Left lung (tissue), 10 donors: ENCODE results near the gene CPEB4. TPM values are rescaled to one million over a fixed set of nuclear protein-coding genes. Genes with fewer than 3 reads are reported as not detected.

ENCODE experiments used
- ATAC-seq: fragments of 200-7000 bp; cut with Tn5 transposase; one replicate; pipeline ENCODE4 v1.9.1; 2020; ENCODE audit warnings: moderate library complexity
- DNase-seq, 4 donors: peaks; one replicate each; pipeline ENCODE4 v3.0.0-alpha.2; 2013 to 2020
- H3K27ac ChIP-seq, 2 donors: fragments of 200-600 bp; sonication (generic) in 1 of 2; one replicate each; pipeline versions ENCODE4 v1.5.0 to v1.8.0; 2020 to 2021
- H3K27me3 ChIP-seq, 2 donors: fragments of 200-600 bp; sonication (generic) in 1 of 2; one replicate each; pipeline versions ENCODE4 v1.5.0 to v1.8.0; 2020 to 2021
- H3K36me3 ChIP-seq, 2 donors: fragments of 200-600 bp; sonication (generic) in 1 of 2; one replicate each; pipeline versions ENCODE4 v1.5.0 to v1.8.0; 2020 to 2021
- H3K4me1 ChIP-seq, 2 donors: fragments of 200-600 bp; one replicate each; pipeline ENCODE4 v1.8.0; 2021
- H3K4me3 ChIP-seq, 2 donors: fragments of 200-600 bp; sonication (generic) in 1 of 2; one replicate each; pipeline versions ENCODE4 v1.5.0 to v1.8.0; 2020 to 2021; ENCODE audit warnings: mild to moderate bottlenecking in 1 of 2
- H3K9me3 ChIP-seq, 2 donors: fragments of 200-600 bp; sonication (generic) in 1 of 2; one replicate each; pipeline versions ENCODE4 v1.5.0 to v1.8.0; 2020 to 2021
- CTCF ChIP-seq, 2 donors: fragments of 200-600 bp; sonication (generic) in 1 of 2; IDR thresholded peaks; one replicate each; pipeline versions ENCODE4 v1.5.0 to v1.8.0; 2021; ENCODE audit warnings: antibody characterized with exemption in 2 of 2
- intact Hi-C, 2 donors: fragments of 100-400 bp; cut with DNase I; formaldehyde crosslinking; loops; one replicate each; pipeline versions ENCODE4 v1.11.2 to v1.14.2; 2022
- polyA plus RNA-seq, 6 donors: library from polyadenylated mRNA; unstranded; fragments of 120-200 nt; gene quantifications; one replicate each; pipeline ENCODE4 v1.2.1, GENCODE V29; 2013; ENCODE audit not compliant: insufficient read length in 6 of 6
- total RNA-seq, 2 donors: library from RNA; stranded (reverse); fragmentation: NEBNext Ultra II Directional; extraction: Animal tissue kit (Norgen Biotek cat#: 25700); gene quantifications; one replicate each; pipeline ENCODE4 v1.2.1, GENCODE V29; 2021
- donor health status: DM: no; HTN: yes; CAD: no.
- donor health status: DM: no; HTN: no; CAD: no.

CPEB4 gene
- total and polyA plus RNA-seq, 8 donors = 16.3 to 59.6 (median 18.0) TPM

- DNase-seq = no peak
- no peak for TF ChIP-seq CTCF (IDR thresholded peaks at IDR 0.05)
Observed at GRCh38 chr5:173878224-173878967, 9.8 kb upstream of the CPEB4 start.

DNA sequence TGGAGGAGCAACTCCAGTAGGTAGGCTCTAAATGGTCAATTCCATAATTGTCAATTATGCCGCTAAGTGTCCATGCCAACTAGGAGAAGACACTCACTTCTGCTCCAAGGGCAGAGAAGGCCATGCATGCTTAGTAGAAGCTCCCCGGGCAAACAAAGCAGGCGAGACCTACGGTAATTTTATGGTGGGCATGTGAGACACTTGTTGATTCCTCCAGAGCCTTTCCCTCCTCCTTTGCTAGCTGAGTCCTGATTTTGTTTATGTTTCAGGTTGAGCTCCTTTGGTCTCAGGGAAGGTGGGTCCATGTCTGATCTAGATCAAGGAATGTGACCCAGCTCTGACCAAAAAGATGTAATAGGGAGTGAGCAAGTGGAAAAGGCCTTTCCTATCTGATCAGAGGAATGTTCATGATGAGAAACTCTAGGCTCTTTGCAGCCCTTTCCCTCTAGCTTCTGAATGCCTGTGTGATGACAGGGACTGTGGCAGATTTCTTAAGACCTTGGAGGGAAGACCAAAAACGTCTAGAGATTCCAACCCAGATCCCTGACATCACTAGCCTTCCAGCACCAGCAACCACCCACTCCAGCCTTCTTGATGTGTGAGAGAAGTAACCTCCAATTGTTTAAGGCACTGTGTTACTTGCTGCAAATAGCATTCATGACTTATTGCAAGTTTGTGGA is 7.7 kb upstream of the CPEB4 start:
- no peaks in the 10 kb centered on the region for H3K36me3 ChIP-seq
- no peak for ATAC-seq
- H3K27ac ChIP-seq = no peak overlapping the region
- H3K9me3 ChIP-seq = peaks cover 0 to 4% of the 10 kb centered on the region in 2 donors
- H3K4me1 ChIP-seq = peaks cover 3 to 16% of the 10 kb centered on the region in 2 donors
- no peak for TF ChIP-seq CTCF (IDR thresholded peaks at IDR 0.05)
- no peaks in the 10 kb centered on the region for H3K27me3 ChIP-seq
- H3K4me3 ChIP-seq = no peak overlapping the region
- intact Hi-C loops = no loop called here
- no peak for DNase-seq

More at GRCh38 chr5:173878224-173878967, 9.8 kb upstream of the CPEB4 start:
- intact Hi-C loops = no loop called here
- H3K4me3 ChIP-seq = no peak overlapping the region
- H3K36me3 ChIP-seq = no peaks in the 10 kb centered on the region
- peaks cover 0 to 4% of the 10 kb centered on the region in 2 donors for H3K9me3 ChIP-seq
- H3K27ac ChIP-seq = no peak overlapping the region
- no peak for ATAC-seq
- H3K27me3 ChIP-seq = no peaks in the 10 kb centered on the region
- peaks cover 3% of the 10 kb centered on the region in 2 donors for H3K4me1 ChIP-seq

DNA sequence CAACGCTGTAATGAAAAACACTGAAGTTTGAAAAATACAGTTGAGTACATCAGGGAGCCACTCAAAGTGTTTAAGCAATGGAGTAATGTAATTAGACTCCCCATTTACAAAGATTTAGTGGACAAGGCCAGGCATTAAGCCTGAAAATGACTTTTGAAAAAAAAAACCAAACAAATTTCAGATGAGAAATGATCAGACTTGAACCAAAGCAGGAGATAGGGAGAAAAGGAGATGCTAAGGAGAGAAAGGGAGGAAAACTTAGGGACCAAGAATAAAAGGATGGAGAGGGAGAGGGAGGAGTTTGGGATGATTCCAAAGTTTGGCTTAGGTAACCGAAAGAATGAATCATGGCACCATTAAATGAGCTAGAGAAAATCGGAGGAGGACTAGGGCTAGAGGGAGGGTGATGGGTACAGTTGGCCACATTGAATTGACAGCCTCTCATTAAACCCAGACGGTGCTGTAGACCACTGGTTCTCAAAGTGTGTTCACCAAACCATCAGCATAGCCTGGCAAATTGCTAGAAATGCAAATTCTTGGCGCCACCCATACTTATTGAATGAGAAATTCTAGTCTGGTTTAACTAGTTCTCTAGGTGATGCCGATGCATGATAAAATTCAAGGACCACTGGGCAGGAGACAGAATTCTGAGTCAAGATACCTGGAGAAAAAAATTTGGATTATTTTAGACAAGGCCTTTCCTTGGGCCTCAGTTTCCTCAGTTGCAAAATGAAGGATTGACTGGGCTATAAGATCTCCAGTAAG is 6.2 kb upstream of the CPEB4 start:
- ATAC-seq = no peak
- Histone ChIP-seq H3K27me3 (no peaks in the 10 kb centered on the region), H3K4me1 (peaks cover 9 to 31% of the 10 kb centered on the region in 2 donors), H3K4me3 (no peak overlapping the region), H3K36me3 (no peaks in the 10 kb centered on the region), H3K27ac (peak overlapping the region in 1 of 2 donors; percentile 19), H3K9me3 (peaks cover 0 to 4% of the 10 kb centered on the region in 2 donors)
- TF ChIP-seq CTCF (IDR thresholded peaks at IDR 0.05) = no peak
- DNase-seq = no peak
- intact Hi-C loops = no loop called here

DNA sequence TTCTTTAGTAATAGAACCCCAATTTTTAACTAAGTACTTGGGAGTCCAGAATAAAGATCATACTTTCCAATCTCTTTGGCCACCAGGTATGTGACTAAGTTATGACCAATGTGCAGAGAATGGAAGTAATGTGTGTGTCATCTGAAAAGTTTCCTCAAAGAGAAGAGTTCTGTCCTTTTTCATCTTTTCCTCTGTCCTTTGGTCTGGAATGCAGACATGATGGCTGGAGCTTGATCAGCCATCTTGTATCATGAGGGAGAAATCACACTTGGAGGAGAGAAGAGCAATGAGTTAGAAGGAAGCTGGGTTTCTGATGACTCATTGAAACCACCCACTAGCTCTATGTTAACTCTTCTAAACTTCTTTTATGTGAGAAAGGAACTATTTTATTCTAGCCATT is 5.5 kb upstream of the CPEB4 start:
- intact Hi-C loops = no loop called here
- no peak for DNase-seq

More for the DNA sequence above, 5.5 kb upstream of the CPEB4 start:
- Histone ChIP-seq H3K36me3 (no peaks in the 10 kb centered on the region), H3K27me3 (no peaks in the 10 kb centered on the region), H3K4me3 (no peak overlapping the region), H3K4me1 (peaks cover 9 to 37% of the 10 kb centered on the region in 2 donors), H3K27ac (peak overlapping the region in 1 of 2 donors; percentile 19), H3K9me3 (peaks cover 0 to 4% of the 10 kb centered on the region in 2 donors)
- TF ChIP-seq CTCF (IDR thresholded peaks at IDR 0.05) = no peak
- no peak for ATAC-seq
